Small intestine (tissue), 7 donors: Measurements from ENCODE around the gene AGAP3. TPM values are rescaled to one million over a fixed set of nuclear protein-coding genes. Genes with fewer than 3 reads are reported as not detected.

Experiments
- DNase-seq, 2 donors: peaks; one replicate each; pipeline versions ENCODE4 v3.0.0 to v3.0.0-alpha.2; 2013
- FAIRE-seq: peaks from 2 replicates; lab custom pipeline; 2012; peaks lifted over from hg19 to GRCh38; lab: Jason Lieb, UNC
- H3K27ac ChIP-seq, 3 donors: one replicate each; pipeline ENCODE4 v1.5.1; 2013; ENCODE audit warnings: low read length in 2 of 3, mild to moderate bottlenecking in 2 of 3, control low read depth in 1 of 3, inconsistent platforms in 1 of 3, low read depth in 1 of 3, moderate library complexity in 1 of 3
- H3K27me3 ChIP-seq, 3 donors: one replicate each; pipeline ENCODE4 v1.6.1; 2013; ENCODE audit warnings: low read length in 3 of 3, inconsistent platforms in 1 of 3; ENCODE audit not compliant: control insufficient read depth in 3 of 3, insufficient read depth in 3 of 3
- H3K36me3 ChIP-seq, 3 donors: one replicate each; pipeline ENCODE4 v1.6.1; 2013; ENCODE audit warnings: low read length in 3 of 3, inconsistent platforms in 1 of 3, low read depth in 1 of 3, mild to moderate bottlenecking in 1 of 3, moderate library complexity in 1 of 3; ENCODE audit not compliant: control insufficient read depth in 3 of 3, insufficient read depth in 2 of 3
- H3K4me1 ChIP-seq, 3 donors: one replicate each; pipeline ENCODE4 v1.6.1; 2013; ENCODE audit warnings: low read length in 2 of 3, inconsistent platforms in 1 of 3, low read depth in 1 of 3, mild to moderate bottlenecking in 1 of 3, moderate library complexity in 1 of 3; ENCODE audit not compliant: control insufficient read depth in 3 of 3, insufficient read depth in 2 of 3
- H3K4me3 ChIP-seq, 3 donors: one replicate each; pipeline ENCODE4 v1.5.1; 2013; ENCODE audit warnings: low read length in 3 of 3, control low read depth in 1 of 3, inconsistent platforms in 1 of 3, low read depth in 1 of 3, mild to moderate bottlenecking in 1 of 3, moderate library complexity in 1 of 3
- H3K9me3 ChIP-seq, 2 donors: one replicate each; pipeline ENCODE4 v1.6.1; 2013; ENCODE audit warnings: low read depth in 1 of 2, low read length in 1 of 2; ENCODE audit not compliant: control insufficient read depth in 2 of 2, insufficient read depth in 1 of 2
- WGBS, 3 donors: extraction: QIAGEN DNeasy Blood & Tissue Kit; methylation state at CpG; one replicate each; pipeline ENCODE4 v1.1.7; 2013; 5-methylcytosine and 5-hydroxymethylcytosine counted together
- polyA plus RNA-seq, 4 donors: library from polyadenylated mRNA; stranded (reverse) in 3 of 4; unstranded in 1 of 4; fragments of 200-250 nt in 3 of 4; fragments of 120-200 nt in 1 of 4; gene quantifications; one replicate each; pipeline versions ENCODE4 v1.2.1 to v1.2.3, GENCODE V29; 2013
- donor health status: healthy with polysubstance abuse.
- donor health status: control.
- donor health status: control.
- donor health status: Bipolar disorder and iron deficiency.
- donor health status: healthy.

Gene AGAP3
- polyA plus RNA-seq, 4 donors, result 46.5 to 57.9 (median 54.4) TPM

- H3K4me3 ChIP-seq, result no peak overlapping the region
- peaks cover 0 to 32% (median 0%) of the 10 kb centered on the region in 3 donors for H3K36me3 ChIP-seq
- H3K27ac ChIP-seq, result peak overlapping the region in 1 of 3 donors; percentile 1
- 71 to 73% (median 72%) methylated on average over 11 of the region's 11 CpGs for WGBS, 3 donors
- FAIRE-seq, result no peak
- H3K27me3 ChIP-seq, result peaks cover 0 to 5% (median 0%) of the 10 kb centered on the region in 3 donors
- DNase-seq, result no peak
- peaks cover 0 to 10% (median 0%) of the 10 kb centered on the region in 3 donors for H3K4me1 ChIP-seq
- H3K9me3 ChIP-seq, result no peaks in the 10 kb centered on the region
Observed at GRCh38 chr7:151110236-151110940, 24.1 kb downstream of the AGAP3 start.

- Histone ChIP-seq H3K9me3 (no peaks in the 10 kb centered on the region), H3K27me3 (peaks cover 0 to 5% (median 0%) of the 10 kb centered on the region in 3 donors), H3K36me3 (peaks cover 0 to 33% (median 0%) of the 10 kb centered on the region in 3 donors), H3K4me3 (no peak overlapping the region), H3K4me1 (peaks cover 0 to 14% (median 0%) of the 10 kb centered on the region in 3 donors), H3K27ac (no peak overlapping the region)
- DNase-seq, result peak; percentile 80 to 83
- 36 to 39% (median 38%) methylated on average over 17 to 20 of the region's 20 CpGs for WGBS, 3 donors
- FAIRE-seq, result no peak
Observed at GRCh38 chr7:151110941-151111645, 24.8 kb downstream of the AGAP3 start.

- Histone ChIP-seq H3K9me3 (no peaks in the 10 kb centered on the region), H3K4me1 (peaks cover 0 to 16% (median 0%) of the 10 kb centered on the region in 3 donors), H3K27ac (no peak overlapping the region), H3K4me3 (no peak overlapping the region), H3K27me3 (peaks cover 0 to 5% (median 0%) of the 10 kb centered on the region in 3 donors), H3K36me3 (peaks cover 0 to 46% (median 2%) of the 10 kb centered on the region in 3 donors)
- FAIRE-seq (no peak), DNase-seq (no peak)
- 82 to 86% (median 85%) methylated on average over 13 of the region's 13 CpGs for WGBS, 3 donors
Observed at GRCh38 chr7:151113344-151114150, 27.3 kb downstream of the AGAP3 start.

GRCh38 chr7:151114151-151115090 is 28.1 kb downstream of the AGAP3 start:
- Histone ChIP-seq H3K27me3 (peaks cover 0 to 5% (median 0%) of the 10 kb centered on the region in 3 donors), H3K27ac (no peak overlapping the region), H3K4me1 (peaks cover 0 to 16% (median 0%) of the 10 kb centered on the region in 3 donors), H3K36me3 (peaks cover 0 to 53% (median 3%) of the 10 kb centered on the region in 3 donors), H3K9me3 (no peaks in the 10 kb centered on the region), H3K4me3 (peak overlapping the region in 2 of 3 donors; percentile 20 to 54)
- FAIRE-seq (no peak), DNase-seq (peak; percentile 20 to 44)
- 29 to 44% (median 30%) methylated on average over 55 to 101 of the region's 101 CpGs for WGBS, 3 donors

- Histone ChIP-seq H3K9me3 (no peaks in the 10 kb centered on the region), H3K36me3 (peaks cover 3 to 61% (median 3%) of the 10 kb centered on the region in 3 donors), H3K27me3 (peaks cover 0 to 5% (median 0%) of the 10 kb centered on the region in 3 donors), H3K4me1 (peaks cover 0 to 16% (median 0%) of the 10 kb centered on the region in 3 donors), H3K4me3 (peak overlapping the region in 2 of 3 donors; percentile 20 to 54), H3K27ac (no peak overlapping the region)
- peak; percentile 27 to 61 for DNase-seq
- 9 to 11% (median 10%) methylated on average over 78 to 114 of the region's 114 CpGs for WGBS, 3 donors
- FAIRE-seq, result no peak
Observed at GRCh38 chr7:151115121-151115835, 29.0 kb downstream of the AGAP3 start.

- DNase-seq (peak; percentile 43 to 63), FAIRE-seq (no peak)
- WGBS, 3 donors, result 64 to 77% (median 73%) methylated on average over 14 of the region's 14 CpGs
- no peak overlapping the region for H3K27ac ChIP-seq
- peaks cover 0 to 5% (median 0%) of the 10 kb centered on the region in 3 donors for H3K27me3 ChIP-seq
- H3K9me3 ChIP-seq, result no peaks in the 10 kb centered on the region
- peaks cover 3 to 68% (median 5%) of the 10 kb centered on the region in 3 donors for H3K36me3 ChIP-seq
- H3K4me1 ChIP-seq, result peaks cover 0 to 16% (median 0%) of the 10 kb centered on the region in 3 donors
- H3K4me3 ChIP-seq, result no peak overlapping the region
Observed at GRCh38 chr7:151115836-151116418, 29.7 kb downstream of the AGAP3 start.
